HG03439 (cell line): ENCODE measurements around the gene CIAO3.
"Not testable (repeated sequence)": the region's sequence is repeated elsewhere in the genome, so short reads cannot be mapped to it uniquely, and the experiment has no call there.

Experiments used
- ATAC-seq: cut with Tn5 transposase; IDR thresholded peaks from one replicate; pipeline ENCODE4 v1.9.1; 2021; ENCODE audit warnings: mild to moderate bottlenecking, moderate library complexity; ENCODE audit not compliant: unreplicated experiment

CIAO3 gene

GRCh38 chr16:694863-695354 is 45.9 kb downstream of the CIAO3 start:
- ATAC-seq = no peak

GRCh38 chr16:694187-694862 is 46.5 kb downstream of the CIAO3 start:
- ATAC-seq = no peak

GRCh38 chr16:693766-694165 is 47.0 kb downstream of the CIAO3 start:
- ATAC-seq = no peak

GRCh38 chr16:693364-693763 is 47.4 kb downstream of the CIAO3 start:
- ATAC-seq = no peak

DNA sequence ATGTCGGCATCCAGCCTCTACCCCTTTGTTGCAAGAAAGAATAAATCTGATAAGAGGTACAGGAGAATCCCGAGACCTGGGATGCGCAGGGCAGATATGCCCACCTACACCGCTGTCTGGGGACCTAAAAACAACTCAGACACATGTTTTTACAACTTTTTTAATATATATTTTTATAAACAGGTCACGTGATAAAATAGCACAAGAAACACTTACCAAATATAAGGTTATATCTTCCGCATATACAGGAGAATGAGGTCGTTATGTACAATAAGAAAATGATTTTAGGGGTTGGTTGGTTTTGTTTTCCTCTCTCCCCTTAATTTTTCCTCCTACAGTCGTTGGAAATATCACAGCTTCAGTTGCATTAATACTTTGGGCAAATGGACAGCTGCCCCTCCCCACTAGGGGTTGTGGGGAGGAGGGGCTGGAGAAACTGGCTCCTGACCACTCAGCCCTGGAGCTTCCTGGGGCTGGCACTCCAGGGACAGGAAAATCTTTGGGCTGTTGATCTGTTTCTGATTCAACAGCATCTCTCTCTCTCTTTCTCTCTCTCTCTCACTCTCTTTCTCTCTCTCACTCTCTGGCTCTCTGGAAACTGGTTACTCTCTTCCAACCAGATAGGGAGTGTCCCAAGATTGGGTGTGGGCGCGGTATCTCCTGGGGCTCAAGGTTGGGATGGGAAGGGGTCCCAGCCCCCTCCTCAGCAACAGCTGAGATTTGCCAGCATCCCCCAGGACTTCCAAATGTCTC is 48.3 kb downstream of the CIAO3 start:
- ATAC-seq = no peak

DNA sequence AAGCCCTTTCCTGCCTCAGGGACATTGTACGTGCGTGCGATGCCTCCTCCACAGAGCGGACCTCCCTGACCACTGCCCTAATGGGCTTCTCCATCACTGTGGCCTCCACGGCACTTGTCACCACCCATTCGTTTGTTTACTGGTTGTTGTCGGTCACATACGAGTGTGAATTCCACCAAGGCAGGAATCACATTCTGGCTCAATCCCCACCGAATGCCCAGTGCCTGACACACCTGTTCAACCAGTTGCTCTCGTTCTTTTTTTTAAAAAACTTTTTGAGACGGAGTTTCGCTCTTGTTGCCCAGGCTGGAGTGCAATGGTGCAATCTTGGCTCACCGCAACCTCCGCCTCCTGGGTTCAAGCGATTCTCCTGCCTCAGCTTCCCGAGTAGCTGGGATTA is 49.6 kb downstream of the CIAO3 start:
- not testable (repeated sequence) for ATAC-seq

DNA sequence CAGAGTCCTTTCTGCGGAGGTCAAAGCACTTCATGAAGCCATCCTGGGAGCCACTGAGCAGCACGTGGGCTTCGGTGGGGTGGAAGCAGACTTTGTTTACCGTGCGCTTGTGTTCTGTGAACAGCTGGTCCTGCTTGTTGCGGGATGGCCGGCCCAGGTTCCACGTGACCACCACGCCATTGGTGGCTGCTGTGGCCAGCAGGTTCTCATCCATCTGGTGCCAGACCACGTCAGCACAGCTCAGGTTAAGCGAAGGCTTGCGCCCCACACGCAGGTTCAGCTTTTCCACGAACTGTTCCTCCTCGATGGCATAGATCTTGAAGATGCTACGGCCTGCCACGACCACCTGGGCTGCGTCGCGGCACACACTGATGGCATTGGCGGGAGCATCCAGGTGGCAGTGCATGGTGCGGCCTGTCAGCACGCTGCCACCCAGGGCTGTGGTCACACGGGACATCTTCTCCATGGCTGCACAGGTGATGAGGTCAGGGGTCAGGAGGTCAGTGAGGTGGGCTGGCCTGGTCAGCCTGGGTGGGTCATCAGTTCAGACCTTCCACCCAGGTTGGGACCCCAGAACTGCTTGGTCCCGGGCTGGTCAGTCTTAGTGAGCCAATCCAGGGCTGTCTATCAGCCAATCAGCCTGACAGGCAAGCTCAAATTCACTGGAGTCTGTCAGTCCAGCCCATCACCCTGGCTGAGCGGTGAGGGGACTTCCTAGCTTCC is 51.5 kb downstream of the CIAO3 start:
- no peak for ATAC-seq

DNA sequence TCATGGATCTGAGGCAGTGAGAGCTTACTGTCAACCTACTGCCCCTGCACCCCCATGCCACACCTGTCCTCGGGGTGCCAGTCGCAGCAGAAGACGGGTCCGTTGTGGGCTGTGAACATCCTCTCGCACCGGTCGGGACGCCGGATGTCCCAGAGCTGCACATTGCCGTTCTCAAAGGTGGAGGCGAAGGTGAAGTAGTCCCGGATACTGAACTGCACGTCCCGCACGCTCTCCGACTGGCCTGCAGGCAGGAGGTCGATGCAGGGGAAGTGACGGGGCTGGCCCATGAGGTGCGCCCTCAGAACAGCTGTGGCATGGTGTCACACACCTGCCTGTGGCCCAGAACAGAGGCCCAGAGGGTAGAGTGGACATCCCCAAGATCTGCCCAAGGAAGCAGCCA is 53.3 kb downstream of the CIAO3 start:
- no peak for ATAC-seq

DNA sequence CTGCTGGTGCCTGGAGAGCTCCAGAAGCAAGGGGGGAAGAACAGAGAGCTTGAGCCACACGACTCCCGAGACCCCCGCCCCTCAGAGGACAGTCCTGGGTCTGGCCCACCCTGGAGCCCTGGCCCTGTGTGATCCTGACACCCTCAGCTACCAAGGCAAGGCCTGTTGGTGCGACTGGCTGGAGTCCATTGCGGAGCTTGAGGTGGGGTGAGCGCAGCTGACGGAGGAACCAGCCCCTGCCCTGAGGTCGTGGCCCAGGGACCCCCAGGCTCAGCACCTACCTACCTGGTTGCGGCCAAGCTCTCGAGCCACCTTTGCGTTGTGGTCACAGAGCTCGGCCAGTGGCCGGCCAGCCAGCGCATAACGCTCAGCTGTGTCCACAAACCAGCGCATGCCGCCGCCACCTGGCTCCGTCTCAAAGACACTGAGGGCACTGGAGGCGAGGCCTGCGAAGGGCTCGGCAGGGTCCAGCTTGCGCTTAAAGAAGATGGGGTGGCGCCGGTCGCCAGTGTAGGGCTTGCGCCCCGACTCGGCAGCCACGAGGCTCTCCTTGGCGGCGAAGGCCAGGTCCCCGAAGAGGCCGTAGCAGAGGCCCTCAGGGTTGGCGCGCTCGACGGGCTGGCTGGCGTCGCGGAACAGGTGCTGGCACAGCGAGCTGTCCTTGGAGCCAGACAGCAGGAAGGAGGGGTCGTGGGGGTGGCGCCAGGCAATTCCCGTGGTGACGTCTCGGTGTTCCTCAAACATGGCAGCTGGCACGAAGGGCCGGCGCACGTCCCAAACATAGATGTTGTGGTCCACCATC is 54.1 kb downstream of the CIAO3 start:
- no peak for ATAC-seq

- no peak for ATAC-seq
Measured at GRCh38 chr16:685967-686366, 54.8 kb downstream of the CIAO3 start.

DNA sequence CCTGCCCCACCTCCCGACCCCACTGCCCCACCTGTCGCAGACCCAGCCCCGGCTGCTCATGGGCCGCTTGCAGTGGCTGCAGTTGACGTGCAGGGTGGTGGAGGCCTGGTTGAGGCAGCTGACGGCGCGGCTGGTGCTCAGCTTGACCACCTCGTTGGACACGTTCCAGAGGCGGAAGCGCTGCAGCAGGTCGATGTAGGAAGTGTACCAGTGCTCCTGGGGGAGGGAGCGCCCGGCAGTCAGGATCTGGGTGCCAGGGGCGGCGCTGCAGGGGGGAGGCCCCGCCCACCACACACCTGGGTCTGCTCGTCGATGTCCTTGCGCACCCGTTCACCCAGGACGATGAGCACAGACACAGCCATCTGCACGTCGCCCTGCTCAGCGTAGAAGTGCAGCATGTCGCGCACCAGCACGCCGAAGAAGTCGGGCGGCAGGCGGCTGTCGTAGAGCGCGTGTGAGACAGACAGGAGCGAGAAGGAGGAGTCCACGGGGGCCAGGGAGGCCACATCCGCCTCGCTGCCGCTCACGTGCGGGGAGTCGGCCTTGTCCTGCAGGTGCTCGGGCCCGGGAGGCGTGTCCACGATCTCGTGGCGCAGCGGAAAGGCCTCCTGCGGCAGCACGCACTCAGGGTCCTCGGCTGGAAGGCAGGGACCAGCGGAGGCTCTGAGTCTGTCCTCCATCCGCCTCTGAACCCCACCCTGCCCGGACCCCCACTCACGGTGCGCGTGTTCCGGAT is 55.7 kb downstream of the CIAO3 start:
- ATAC-seq = no peak

DNA sequence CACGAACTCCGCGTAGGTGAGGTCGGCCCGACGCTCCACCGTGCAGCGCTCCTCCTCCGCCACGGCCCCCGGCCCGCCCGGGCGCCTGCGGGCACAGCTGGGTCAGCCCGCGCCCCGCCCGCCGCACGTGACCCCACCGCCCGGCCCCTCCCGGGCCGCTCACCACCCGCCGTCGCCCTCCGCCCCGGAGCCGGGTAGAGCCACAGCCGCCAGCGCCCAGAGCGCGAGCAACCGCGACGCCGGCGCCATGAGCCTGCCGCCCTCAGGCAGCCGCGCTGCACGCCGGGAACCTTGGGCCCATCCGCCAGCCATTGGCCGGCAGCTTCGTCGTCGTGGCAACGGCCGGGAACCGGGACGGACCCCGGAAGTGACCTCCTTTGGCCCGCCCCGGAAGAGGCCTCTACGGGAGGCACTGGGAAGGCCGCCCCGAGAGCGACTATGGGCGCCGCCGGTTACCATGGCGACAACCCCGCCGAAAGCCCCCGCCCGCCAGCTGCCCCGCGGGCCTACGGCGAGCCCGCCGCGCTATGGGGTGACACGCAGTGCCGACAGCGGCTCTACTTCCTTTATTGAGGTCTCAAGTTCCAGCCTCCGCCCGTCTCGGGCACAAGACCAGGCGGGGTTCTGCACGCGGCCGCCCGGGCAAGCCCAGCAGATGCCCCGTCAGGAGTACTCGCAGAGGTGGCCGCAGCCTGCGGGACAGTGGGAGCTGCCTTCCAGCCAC is 56.6 kb downstream of the CIAO3 start, which contains the start of gene JMJD8:
JMJD8 (minus strand) TSS at position 264 of the 724 bp plus-strand sequence; CDS start at position 249, 15 bp downstream.
- peak; percentile 54 for ATAC-seq

GRCh38 chr16:683396-684070 is 57.3 kb downstream of the CIAO3 start:
- ATAC-seq = no peak

GRCh38 chr16:682493-683395 is 58.1 kb downstream of the CIAO3 start:
- ATAC-seq = no peak

- ATAC-seq = no peak
Measured at GRCh38 chr16:681746-682427, 58.9 kb downstream of the CIAO3 start.

GRCh38 chr16:680967-681745 is 59.6 kb downstream of the CIAO3 start:
- ATAC-seq = no peak

DNA sequence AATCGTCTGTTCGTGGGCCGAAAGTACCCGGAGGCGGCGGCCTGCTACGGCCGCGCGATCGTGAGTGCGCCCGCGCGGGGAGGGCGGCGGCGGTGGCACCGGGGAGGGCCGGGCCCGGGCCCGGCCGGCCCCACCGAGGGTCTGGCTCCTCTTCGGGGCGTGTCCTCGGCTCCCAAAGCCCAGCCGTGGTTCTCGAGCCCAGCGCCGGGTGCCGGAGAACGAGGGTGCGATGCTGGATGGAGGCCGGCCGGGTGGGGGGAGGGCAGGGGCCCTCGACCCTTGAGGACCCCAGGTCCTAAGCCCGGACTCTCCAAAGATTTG is 60.2 kb downstream of the CIAO3 start:
- no peak for ATAC-seq
